Liver (tissue), 9 donors: Measurements from ENCODE around the gene UBR1. TPM values are rescaled to one million over a fixed set of nuclear protein-coding genes. Genes with fewer than 3 reads are reported as not detected.

Experiments
- DNase-seq: peaks from one replicate; pipeline ENCODE4 v3.0.0-alpha.2; 2017; ENCODE audit warnings: low spot score
- H3K27ac ChIP-seq, 2 donors: one replicate each; pipeline ENCODE4 v1.7.0; 2013; ENCODE audit warnings: inconsistent platforms in 2 of 2, low read length in 2 of 2, control low read depth in 1 of 2, low read depth in 1 of 2, mild to moderate bottlenecking in 1 of 2
- H3K27me3 ChIP-seq, 4 donors: one replicate each; pipeline versions ENCODE4 v1.6.1 to v1.7.0; 2013; ENCODE audit warnings: low read length in 3 of 4, inconsistent platforms in 1 of 4, mild to moderate bottlenecking in 1 of 4, moderate library complexity in 1 of 4; ENCODE audit not compliant: control insufficient read depth in 4 of 4, insufficient read depth in 4 of 4
- H3K36me3 ChIP-seq, 4 donors: one replicate each; pipeline versions ENCODE4 v1.6.1 to v1.7.0; 2013; ENCODE audit warnings: low read length in 3 of 4, mild to moderate bottlenecking in 3 of 4, low read depth in 1 of 4, moderate library complexity in 1 of 4; ENCODE audit not compliant: control insufficient read depth in 4 of 4, insufficient read depth in 3 of 4
- H3K4me1 ChIP-seq, 4 donors: one replicate each; pipeline versions ENCODE4 v1.6.1 to v1.7.0; 2013; ENCODE audit warnings: low read length in 3 of 4, mild to moderate bottlenecking in 3 of 4, moderate library complexity in 1 of 4; ENCODE audit not compliant: control insufficient read depth in 4 of 4, insufficient read depth in 4 of 4
- H3K4me3 ChIP-seq, 3 donors: one replicate each; pipeline versions ENCODE4 v1.6.1 to v1.7.0; 2013; ENCODE audit warnings: low read length in 3 of 3, control low read depth in 1 of 3, low read depth in 1 of 3, mild to moderate bottlenecking in 1 of 3
- H3K9ac ChIP-seq, 2 donors: one replicate each; pipeline ENCODE4 v1.7.0; 2013; ENCODE audit warnings: low read length in 2 of 2, mild to moderate bottlenecking in 2 of 2, moderate library complexity in 2 of 2, control low read depth in 1 of 2, low read depth in 1 of 2
- H3K9me3 ChIP-seq, 4 donors: one replicate each; pipeline versions ENCODE4 v1.6.1 to v1.7.0; 2013; ENCODE audit warnings: low read length in 3 of 4; ENCODE audit not compliant: control insufficient read depth in 4 of 4
- ATF3 ChIP-seq: IDR thresholded peaks from 2 replicates; pipeline ENCODE4 v1.6.1; 2016; ENCODE audit warnings: antibody characterized with exemption
- CTCF ChIP-seq: fragments of 150-350 bp; IDR thresholded peaks from 2 replicates; pipeline ENCODE4 v1.5.1; 2017; ENCODE audit warnings: improper control_type of control experiment, low read depth, low read length; ENCODE audit not compliant: missing input control
- EGR1 ChIP-seq, 2 donors: IDR thresholded peaks; 2 replicates each; pipeline ENCODE4 v1.6.1; 2016 to 2018; ENCODE audit warnings: antibody characterized with exemption in 2 of 2, low read depth in 2 of 2
- FOXA1 ChIP-seq: IDR thresholded peaks from 2 replicates; pipeline ENCODE4 v1.6.1; 2016; ENCODE audit warnings: antibody characterized with exemption
- FOXA2 ChIP-seq: IDR thresholded peaks from 2 replicates; pipeline ENCODE4 v1.6.1; 2016; ENCODE audit warnings: antibody characterized with exemption
- HNF4A ChIP-seq, 2 donors: conservative IDR thresholded peaks; 2 replicates each; pipeline ENCODE4 v1.6.1; 2016; ENCODE audit warnings: antibody characterized with exemption in 2 of 2, mild to moderate bottlenecking in 2 of 2
- HNF4G ChIP-seq: IDR thresholded peaks from 2 replicates; pipeline ENCODE4 v1.6.1; 2016; ENCODE audit warnings: antibody characterized with exemption
- JUND ChIP-seq, 2 donors: IDR thresholded peaks; 2 replicates each; pipeline ENCODE4 v1.6.1; 2016; ENCODE audit warnings: antibody characterized with exemption in 2 of 2
- MAX ChIP-seq: IDR thresholded peaks from 2 replicates; pipeline ENCODE4 v1.6.1; 2016; ENCODE audit warnings: antibody characterized with exemption
- NR2F2 ChIP-seq: IDR thresholded peaks from 2 replicates; pipeline ENCODE4 v1.6.1; 2016; ENCODE audit warnings: antibody characterized with exemption
- RAD21 ChIP-seq, 2 donors: IDR thresholded peaks; 2 replicates each; pipeline ENCODE4 v1.6.1; 2016; ENCODE audit warnings: antibody characterized with exemption in 2 of 2, mild to moderate bottlenecking in 2 of 2
- REST ChIP-seq: IDR thresholded peaks from 2 replicates; pipeline ENCODE4 v1.6.1; 2016; ENCODE audit warnings: antibody characterized with exemption, mild to moderate bottlenecking
- SP1 ChIP-seq: IDR thresholded peaks from 2 replicates; pipeline ENCODE4 v1.6.1; 2018; ENCODE audit warnings: antibody characterized with exemption, mild to moderate bottlenecking
- TAF1 ChIP-seq: conservative IDR thresholded peaks from 2 replicates; pipeline ENCODE4 v1.6.1; 2016; ENCODE audit warnings: antibody characterized with exemption, mild to moderate bottlenecking
- YY1 ChIP-seq: IDR thresholded peaks from 2 replicates; pipeline ENCODE4 v1.6.1; 2016; ENCODE audit warnings: antibody characterized with exemption, mild to moderate bottlenecking
- ZBTB33 ChIP-seq: IDR thresholded peaks from 2 replicates; pipeline ENCODE4 v1.6.1; 2016; ENCODE audit warnings: antibody characterized with exemption
- WGBS: extraction: QIAGEN DNeasy Blood & Tissue Kit; methylation state at CpG from one replicate; pipeline ENCODE4 v1.1.7; 2013; 5-methylcytosine and 5-hydroxymethylcytosine counted together
- polyA plus RNA-seq, 2 donors: library from polyadenylated mRNA; stranded (reverse) in 1 of 2; unstranded in 1 of 2; fragments of 200-250 nt in 1 of 2; fragments of >200 nt in 1 of 2; fragmentation: Nextera tagmentation in 1 of 2; extraction: Ambion mirVana in 1 of 2; gene quantifications; one replicate each; pipeline versions ENCODE4 v1.2.1 to v1.2.3, GENCODE V29; 2013 to 2015
- total RNA-seq, 2 donors: library from RNA; depleted of rRNA; stranded (reverse); fragments of >200 nt; gene quantifications; one replicate each; pipeline ENCODE4 v1.2.3, GENCODE V29; 2014
- donor health status: healthy.
- donor health status: healthy.
- donor health status: healthy.
- donor health status: healthy.
- donor health status: healthy.

UBR1 gene
- total and polyA plus RNA-seq, 4 donors: 3.7 to 25.3 (median 10.9) TPM

- no peak for TF ChIP-seq MAX
Measured at GRCh38 chr15:43105077-43105736, 631 bp downstream of the UBR1 start (continued).

- H3K4me3 ChIP-seq: no peak overlapping the region
- H3K27me3 ChIP-seq: no peaks in the 10 kb centered on the region
- peaks cover 0 to 3% (median under 1%) of the 10 kb centered on the region in 4 donors for H3K36me3 ChIP-seq
- H3K9ac ChIP-seq: no peak overlapping the region
- DNase-seq: no peak
- H3K4me1 ChIP-seq: peaks cover 3 to 17% (median 14%) of the 10 kb centered on the region in 4 donors
- WGBS: 71% methylated on average over 5 of the region's 5 CpGs
- no peaks in the 10 kb centered on the region for H3K9me3 ChIP-seq
- TF ChIP-seq FOXA1 (no peak), CTCF (no peak), REST (no peak), HNF4A (conservative IDR thresholded peaks at IDR 0.05) (no peak), YY1 (no peak), MAX (no peak), TAF1 (no peak), SP1 (no peak), JUND (IDR thresholded peaks at IDR 0.05) (no peak), HNF4G (no peak), ZBTB33 (no peak), ATF3 (no peak), NR2F2 (no peak), RAD21 (IDR thresholded peaks at IDR 0.05) (no peak), EGR1 (IDR thresholded peaks at IDR 0.05; ENCODE audit: low read depth in 2 of 2) (no peak), FOXA2 (no peak)
- no peak overlapping the region for H3K27ac ChIP-seq
Measured at GRCh38 chr15:43104426-43104825, 1.4 kb downstream of the UBR1 start.
